GM21825 (cell line): ENCODE data around the gene DHRS3.

Source experiments
- ATAC-seq: cut with Tn5 transposase; IDR thresholded peaks from one replicate; pipeline ENCODE4 v1.9.1; 2021; ENCODE audit warnings: mild to moderate bottlenecking, moderate library complexity; ENCODE audit not compliant: unreplicated experiment

The DHRS3 gene

DNA sequence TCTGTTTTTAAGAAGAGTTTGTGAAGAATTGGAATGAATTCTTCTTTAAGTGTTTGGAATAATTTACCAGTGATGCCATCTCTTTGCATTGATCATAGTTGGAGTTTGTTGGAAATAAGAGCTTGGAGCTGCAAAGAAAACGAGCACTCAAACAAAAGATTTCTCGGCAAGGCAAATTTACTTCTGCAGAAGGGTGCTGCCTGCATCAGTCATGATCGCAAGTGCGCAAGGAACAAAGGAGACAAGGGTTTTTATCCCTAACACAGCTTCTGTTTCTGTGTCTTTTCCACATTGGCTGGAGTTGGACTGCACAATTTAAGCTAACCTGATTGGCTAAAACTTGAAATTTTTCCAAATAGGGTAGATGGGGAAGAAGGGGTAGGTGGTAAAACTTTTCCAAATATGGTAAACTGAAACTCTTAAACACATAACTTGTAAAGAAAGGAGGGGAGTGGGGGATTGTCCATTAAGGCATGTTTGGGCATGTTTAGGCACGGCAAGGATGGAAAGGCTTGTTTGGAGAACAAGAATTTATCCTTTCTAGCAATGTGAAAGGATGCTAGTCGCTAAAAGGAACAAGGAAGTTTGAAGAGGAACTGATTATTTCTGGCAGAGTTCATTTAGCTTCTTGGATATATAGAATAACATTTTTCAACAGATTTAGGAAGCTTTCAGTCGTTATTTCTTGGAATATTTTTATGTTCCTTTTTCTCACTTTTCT lies 22.4 kb upstream of the DHRS3 start:
- ATAC-seq = no peak

DNA sequence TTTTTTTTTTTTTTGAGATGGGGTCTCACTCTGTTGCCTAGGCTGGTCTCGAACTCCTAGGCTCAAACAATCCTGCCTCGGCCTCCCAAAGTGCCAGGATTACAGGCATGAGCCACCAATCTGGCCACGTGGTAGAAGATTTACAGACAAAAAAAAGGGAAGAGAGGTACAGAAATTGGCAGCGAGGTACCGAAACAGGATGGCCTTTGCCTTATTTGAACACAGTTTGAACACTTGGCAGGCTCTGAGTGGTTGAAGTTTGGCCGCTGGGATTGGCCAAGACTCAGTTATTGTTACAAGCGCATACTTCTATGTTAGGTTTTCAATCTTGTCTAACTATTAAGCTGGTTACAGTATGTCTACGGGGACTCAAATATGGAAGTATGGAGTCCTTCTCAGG lies 19.7 kb upstream of the DHRS3 start:
- ATAC-seq = no peak

DNA sequence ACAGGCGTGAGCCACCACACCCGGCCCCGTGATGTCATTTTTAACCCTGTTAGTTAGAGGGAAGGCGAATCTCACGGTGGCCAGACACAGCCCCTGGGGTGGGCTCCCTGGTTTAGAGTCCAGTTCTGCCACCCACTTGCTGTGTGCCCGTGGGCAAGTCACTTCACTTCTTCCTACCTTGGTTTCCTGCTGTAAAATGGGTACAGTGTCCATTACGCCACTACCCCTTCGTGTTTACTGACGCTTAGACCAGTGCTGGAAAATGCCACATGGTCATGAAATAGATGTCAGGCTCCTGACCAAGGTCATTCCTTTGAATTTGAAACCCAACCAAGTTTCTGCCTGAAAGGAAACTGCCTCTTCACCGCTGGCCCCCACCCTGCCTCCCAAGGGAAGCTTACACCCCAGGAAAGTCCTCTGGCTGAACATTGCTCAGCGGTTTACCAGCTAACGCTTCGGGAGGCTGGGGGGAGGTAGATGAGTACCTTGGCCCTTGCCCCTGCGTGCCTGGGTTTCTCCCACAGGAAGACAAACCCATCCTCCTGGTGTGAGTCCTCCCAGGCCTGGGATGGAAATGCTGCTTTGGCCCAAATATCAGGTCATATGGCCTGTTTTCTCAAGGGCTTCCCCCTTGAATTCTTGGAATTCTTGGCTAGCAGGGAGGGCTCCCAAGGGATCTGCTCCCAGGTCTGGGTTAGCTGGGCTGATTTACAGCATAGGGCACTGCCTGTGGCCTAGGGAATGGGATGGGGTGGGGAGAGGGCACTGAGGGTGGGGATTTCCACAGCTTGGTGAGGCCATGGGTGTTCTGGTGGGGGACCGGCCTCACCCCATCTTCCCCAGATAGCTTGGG lies 18.3 kb upstream of the DHRS3 start:
- ATAC-seq = no peak

DNA sequence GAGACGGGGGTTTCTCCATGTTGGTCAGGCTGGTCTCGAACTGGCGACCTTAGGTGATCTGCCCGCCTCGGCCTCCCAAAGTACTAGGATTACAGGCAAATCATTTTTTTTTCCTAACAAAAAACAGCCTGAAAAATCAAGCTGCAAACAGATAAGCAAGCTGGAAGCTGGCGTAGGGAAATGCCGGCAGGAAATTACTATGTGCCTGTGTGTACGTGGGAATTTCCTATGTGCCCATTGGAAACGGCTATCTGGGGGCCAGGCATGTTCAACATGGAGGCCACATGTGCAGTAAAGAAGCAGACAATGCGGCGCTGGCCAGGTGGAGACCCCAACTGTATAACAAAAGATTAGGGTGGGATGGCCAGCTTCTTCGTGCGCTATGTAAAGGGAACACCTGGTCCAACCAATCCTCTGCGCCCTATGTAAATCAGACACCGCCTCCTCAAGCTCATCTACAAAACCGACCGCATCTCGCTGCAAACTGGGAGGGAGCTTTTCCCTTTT lies 16.7 kb upstream of the DHRS3 start:
- no peak for ATAC-seq

DNA sequence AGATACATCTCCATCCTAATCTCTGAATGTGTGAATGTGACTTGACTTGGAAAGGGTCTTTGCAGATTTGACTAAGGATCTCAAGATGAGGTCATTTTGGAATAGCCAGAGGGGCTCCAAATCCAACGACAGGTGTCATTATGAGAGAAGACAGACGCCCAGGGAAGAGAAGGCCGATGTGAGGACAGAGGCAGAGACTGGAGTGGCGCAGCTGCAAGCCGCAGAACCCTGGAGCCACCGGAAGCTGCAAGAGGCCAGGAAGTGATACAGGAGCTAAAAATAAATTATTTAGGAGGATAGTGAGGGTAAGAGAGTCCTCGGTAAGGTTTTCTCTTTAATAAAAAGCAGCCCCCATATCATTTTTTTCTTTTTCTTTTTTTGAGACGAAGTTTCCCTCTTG lies 16.1 kb upstream of the DHRS3 start:
- no peak for ATAC-seq

GRCh38 chr1:12631571-12631970 lies 13.6 kb upstream of the DHRS3 start:
- ATAC-seq = no peak

GRCh38 chr1:12630946-12631530 lies 13.0 kb upstream of the DHRS3 start:
- ATAC-seq = no peak

- ATAC-seq = no peak
These were observed 12.2 kb upstream of the DHRS3 start for GRCh38 chr1:12629985-12630760.

GRCh38 chr1:12629511-12629956 lies 11.5 kb upstream of the DHRS3 start:
- no peak for ATAC-seq

DNA sequence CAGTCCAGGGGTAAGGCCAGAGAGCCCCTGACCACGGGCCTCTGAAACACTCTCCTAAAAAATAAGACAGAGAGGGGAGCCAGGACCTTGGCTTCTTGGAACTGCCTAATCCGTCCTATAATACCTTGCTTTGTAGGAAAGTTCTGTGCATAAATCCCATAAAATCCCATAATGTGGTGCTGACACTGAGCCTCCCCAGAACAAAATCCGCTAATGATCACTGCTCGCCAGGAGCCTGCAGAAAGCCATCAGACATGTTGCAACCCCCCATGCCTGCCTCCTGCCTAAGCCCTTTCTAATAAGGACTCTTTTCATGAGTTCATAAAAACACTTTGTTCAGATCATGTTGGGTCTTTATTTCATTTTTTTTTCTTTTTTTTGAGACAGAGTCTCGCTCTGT lies 9.3 kb upstream of the DHRS3 start:
- ATAC-seq = no peak

- no peak for ATAC-seq
These were observed 8.9 kb upstream of the DHRS3 start for GRCh38 chr1:12626888-12627287.

- ATAC-seq = no peak
These were observed 7.3 kb upstream of the DHRS3 start for GRCh38 chr1:12625276-12625675.

DNA sequence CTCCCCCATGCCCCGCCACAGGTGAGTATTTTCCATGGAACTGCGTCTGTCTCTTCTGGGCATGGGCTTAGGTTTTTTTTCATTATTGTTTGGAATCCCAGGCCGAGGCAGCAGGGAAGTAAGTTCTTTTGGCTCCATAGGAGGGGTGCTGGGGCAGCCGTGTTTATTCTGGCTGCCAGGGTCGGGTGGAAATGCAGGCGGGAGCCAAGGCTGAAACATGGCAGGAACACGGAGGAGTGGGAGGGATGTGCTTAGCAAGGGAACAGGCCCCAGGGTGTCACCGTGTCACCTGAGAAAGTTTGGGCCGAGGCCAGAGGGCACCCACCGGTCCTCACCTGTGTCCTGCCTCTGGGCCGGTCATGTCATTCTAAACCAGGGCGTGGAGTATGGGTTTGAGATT lies 4.5 kb upstream of the DHRS3 start:
- ATAC-seq = no peak

DNA sequence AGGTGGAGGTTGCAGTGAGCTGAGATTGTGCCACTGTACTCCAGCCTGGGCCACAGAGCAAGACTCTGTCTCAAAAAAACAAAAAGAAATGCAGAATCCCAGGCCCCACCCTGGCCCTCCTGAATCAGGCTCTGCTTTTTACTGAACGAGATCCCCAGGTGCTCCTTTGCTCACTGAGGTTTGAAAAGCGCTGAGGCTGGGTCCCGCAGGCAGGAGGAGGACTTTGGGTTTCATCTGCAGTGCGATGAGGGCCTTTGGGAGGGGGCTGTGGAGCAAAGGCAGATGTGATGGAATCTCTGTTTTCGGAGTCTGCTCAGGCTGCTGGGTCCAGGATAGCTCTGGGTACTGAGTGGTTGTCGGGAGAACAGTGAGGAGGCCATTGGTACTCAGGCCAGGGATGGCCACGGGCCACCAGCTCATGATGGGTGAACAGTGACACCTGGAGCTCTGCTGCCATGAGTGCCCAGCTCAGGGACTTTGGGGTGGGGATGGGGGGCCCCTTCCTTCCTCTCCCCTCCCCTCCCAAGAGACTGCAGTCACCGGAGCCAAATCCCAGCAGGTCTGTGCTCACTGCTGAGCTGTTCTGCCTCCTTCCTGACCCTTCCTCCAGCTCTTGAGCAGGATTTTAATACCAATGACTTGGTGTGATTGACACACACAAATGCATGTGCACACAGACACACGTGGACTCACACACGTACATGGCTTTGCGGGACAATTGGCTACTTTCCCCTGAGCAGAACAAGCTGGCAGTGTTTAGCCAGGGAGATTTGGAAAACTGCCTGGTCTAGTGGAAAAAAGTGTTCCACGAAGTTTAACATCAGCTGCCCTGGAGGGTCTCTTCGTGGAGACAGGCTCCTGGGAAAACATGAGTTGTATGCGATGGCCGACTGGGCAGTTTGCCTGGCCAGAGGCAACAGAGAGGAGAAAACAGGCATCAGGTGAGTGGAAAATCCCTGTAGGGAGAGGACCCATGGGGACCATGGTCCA lies 3.6 kb upstream of the DHRS3 start:
- no peak for ATAC-seq

DNA sequence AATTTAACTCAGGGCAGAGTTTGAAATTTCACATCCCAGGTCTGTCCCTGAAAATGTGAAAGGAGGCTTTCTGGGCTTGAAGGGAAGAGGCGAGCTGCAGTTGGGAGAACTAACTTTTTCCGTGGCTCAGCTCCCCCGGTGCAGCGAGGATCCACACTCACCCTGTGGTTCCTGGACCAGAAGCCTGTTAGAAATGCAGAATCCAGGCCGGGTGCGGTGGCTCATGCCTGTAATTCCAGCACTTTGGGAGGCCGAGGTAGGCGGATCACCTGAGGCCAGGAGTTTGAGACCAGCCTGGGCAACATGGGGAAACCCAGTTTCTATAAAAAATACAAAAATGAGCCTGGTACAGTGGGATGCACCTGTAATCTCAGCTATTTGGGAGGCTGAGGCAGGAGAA lies 2.9 kb upstream of the DHRS3 start:
- no peak for ATAC-seq

GRCh38 chr1:12620488-12620865 lies 2.5 kb upstream of the DHRS3 start:
- no peak for ATAC-seq

GRCh38 chr1:12619792-12620487 lies 1.9 kb upstream of the DHRS3 start:
- ATAC-seq = no peak

GRCh38 chr1:12618965-12619791 lies 1.2 kb upstream of the DHRS3 start:
- ATAC-seq = no peak

DNA sequence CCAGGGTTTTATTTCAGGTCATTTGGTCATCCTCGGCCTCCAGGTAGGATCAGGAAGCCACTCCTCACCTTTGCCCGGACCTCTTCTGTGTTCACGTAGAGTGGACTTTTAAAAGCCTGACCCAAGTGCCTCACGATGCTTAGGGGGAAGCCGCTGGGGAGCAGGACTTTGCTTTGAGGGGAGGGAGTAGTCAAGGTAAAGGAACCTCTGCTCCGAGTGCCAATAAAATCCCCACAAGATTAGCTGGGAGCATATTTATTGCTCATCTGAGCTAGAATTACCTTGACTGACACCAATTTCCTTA lies 603 bp upstream of the DHRS3 start:
- ATAC-seq = no peak
